Spleen (tissue), 7 donors: ENCODE data around the gene GPR45.

Experiments
- POLR2AphosphoS5 ChIP-seq, 3 donors: sonication (generic); formaldehyde crosslinking; IDR thresholded peaks; one replicate each; pipeline ENCODE4 v1.5.1; 2017; ENCODE audit warnings: antibody characterized with exemption in 3 of 3
- TF ChIP-seq, protein P1 (sequence below), 11 experiments: fragments of 200-600 bp in 7 of 11; fragments of 450-650 bp in 4 of 11; sonication (generic) in 4 of 11; IDR thresholded peaks in 8 of 11; conservative IDR thresholded peaks in 3 of 11; 1 replicate in 7 of 11; 2 replicates in 4 of 11; pipeline versions ENCODE4 v1.4.0 to v1.8.0; 2016 to 2021; ENCODE audit warnings: antibody characterized with exemption in 11 of 11, inconsistent platforms in 4 of 11, mild to moderate bottlenecking in 1 of 11
- donor health status: DM: no; HTN: no; CAD: no; lungs with moderate emphysema.
- donor health status: DM: no; HTN: no; CAD: no.
- donor health status: DM: no; HTN: no; CAD: no.

DNA sequence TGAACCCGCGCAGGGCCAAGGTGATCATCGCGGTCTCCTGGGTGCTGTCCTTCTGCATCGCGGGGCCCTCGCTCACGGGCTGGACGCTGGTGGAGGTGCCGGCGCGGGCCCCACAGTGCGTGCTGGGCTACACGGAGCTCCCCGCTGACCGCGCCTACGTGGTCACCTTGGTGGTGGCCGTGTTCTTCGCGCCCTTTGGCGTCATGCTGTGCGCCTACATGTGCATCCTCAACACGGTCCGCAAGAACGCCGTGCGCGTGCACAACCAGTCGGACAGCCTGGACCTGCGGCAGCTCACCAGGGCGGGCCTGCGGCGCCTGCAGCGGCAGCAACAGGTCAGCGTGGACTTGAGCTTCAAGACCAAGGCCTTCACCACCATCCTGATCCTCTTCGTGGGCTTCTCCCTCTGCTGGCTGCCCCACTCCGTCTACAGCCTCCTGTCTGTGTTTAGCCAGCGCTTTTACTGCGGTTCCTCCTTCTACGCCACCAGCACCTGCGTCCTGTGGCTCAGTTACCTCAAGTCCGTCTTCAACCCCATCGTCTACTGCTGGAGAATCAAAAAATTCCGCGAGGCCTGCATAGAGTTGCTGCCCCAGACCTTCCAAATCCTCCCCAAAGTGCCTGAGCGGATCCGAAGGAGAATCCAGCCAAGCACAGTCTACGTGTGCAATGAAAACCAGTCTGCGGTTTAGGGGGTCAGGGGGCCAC, 897 bp downstream of the GPR45 start:
- TF ChIP-seq, protein P1, sequence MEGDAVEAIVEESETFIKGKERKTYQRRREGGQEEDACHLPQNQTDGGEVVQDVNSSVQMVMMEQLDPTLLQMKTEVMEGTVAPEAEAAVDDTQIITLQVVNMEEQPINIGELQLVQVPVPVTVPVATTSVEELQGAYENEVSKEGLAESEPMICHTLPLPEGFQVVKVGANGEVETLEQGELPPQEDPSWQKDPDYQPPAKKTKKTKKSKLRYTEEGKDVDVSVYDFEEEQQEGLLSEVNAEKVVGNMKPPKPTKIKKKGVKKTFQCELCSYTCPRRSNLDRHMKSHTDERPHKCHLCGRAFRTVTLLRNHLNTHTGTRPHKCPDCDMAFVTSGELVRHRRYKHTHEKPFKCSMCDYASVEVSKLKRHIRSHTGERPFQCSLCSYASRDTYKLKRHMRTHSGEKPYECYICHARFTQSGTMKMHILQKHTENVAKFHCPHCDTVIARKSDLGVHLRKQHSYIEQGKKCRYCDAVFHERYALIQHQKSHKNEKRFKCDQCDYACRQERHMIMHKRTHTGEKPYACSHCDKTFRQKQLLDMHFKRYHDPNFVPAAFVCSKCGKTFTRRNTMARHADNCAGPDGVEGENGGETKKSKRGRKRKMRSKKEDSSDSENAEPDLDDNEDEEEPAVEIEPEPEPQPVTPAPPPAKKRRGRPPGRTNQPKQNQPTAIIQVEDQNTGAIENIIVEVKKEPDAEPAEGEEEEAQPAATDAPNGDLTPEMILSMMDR (IDR thresholded peaks at IDR 0.05 in 8 of 11, conservative IDR thresholded peaks at IDR 0.05 in 3 of 11): no peak
- TF ChIP-seq POLR2AphosphoS5 (IDR thresholded peaks at IDR 0.05): no peak
